ENCODE data around the gene TUBA3C.

Gene TUBA3C

GRCh38 chr13:19150226-19150625, 31.4 kb downstream of the TUBA3C start:
- DNase-seq (ENCODE audit: extremely low read depth, low read depth), result no peak
- no peak overlapping the region for H3K4me3 ChIP-seq (replicated peaks; ENCODE audit: low read depth, low read length)
- no peak for TF ChIP-seq CTCF (IDR thresholded peaks at IDR 0.05; ENCODE audit: low read depth, low read length, missing control alignments)

GRCh38 chr13:19148561-19148960, 33.1 kb downstream of the TUBA3C start:
- TF ChIP-seq CTCF (IDR thresholded peaks at IDR 0.05; ENCODE audit: low read depth, low read length, missing control alignments), result no peak
- no peak overlapping the region for H3K4me3 ChIP-seq (replicated peaks; ENCODE audit: low read depth, low read length)
- no peak for DNase-seq (ENCODE audit: extremely low read depth, low read depth)
